HCT116 (cell line): Measurements from ENCODE around the gene EPHA1. TPM values are rescaled to one million over a fixed set of nuclear protein-coding genes. Genes with fewer than 3 reads are reported as not detected.

Source experiments
- ATAC-seq: fragments of 200-7000 bp; cut with Tn5 transposase; 2 replicates; pipeline ENCODE4 v1.9.1; 2020; ENCODE audit warnings: mild to moderate bottlenecking, moderate library complexity
- BruUV-seq: library from RNA; stranded (reverse); fragments of 400-500 nt; replicated peaks from 2 replicates; lab custom pipeline; 2021; lab: Mats Ljungman, UMichigan
- CTCF ChIA-PET: fragments of 300-600 bp; sonication (Branson Sonifier 250); formaldehyde crosslinking; loops from one replicate; lab custom pipeline; 2021; ENCODE audit warnings: antibody characterized with exemption; lab: Charles Lee
- POLR2A ChIA-PET: fragments of 300-600, 350-600 bp; sonication (Branson Sonifier 250); formaldehyde crosslinking; loops from one replicate; lab custom pipeline; 2021; ENCODE audit warnings: antibody characterized with exemption; lab: Charles Lee
- RAD21 ChIA-PET, 2 experiments: fragments of 300-600 bp; sonication (Branson Sonifier 250); formaldehyde crosslinking; loops; one replicate each; lab custom pipeline; 2023; ENCODE audit warnings: low total read pairs in 2 of 2; ENCODE audit not compliant: uncharacterized antibody in 2 of 2, unreplicated experiment in 2 of 2, low non-redundant PET in 1 of 2; lab: Charles Lee
- DNase-seq: peaks from one replicate; pipeline ENCODE4 v3.0.0-alpha.2; 2010; ENCODE audit warnings: low read depth, low spot score
- H2AFZ ChIP-seq: fragments of 200-600 bp; shearing (Covaris generic), sonication (generic); 2 replicates; pipeline ENCODE4 v1.6.1; 2017; ENCODE audit warnings: low read depth, mixed run types, mixed read lengths, antibody characterized with exemption, low read length; ENCODE audit not compliant: poor library complexity, severe bottlenecking
- H3K27ac ChIP-seq: 2 replicates; pipeline ENCODE4 v1.5.1; 2012; ENCODE audit warnings: low read depth, low read length
- H3K27me3 ChIP-seq: fragments of 200-600 bp; sonication (generic); 2 replicates; pipeline ENCODE4 v1.6.1; 2016; ENCODE audit warnings: mixed run types, low read length, mixed read lengths; ENCODE audit not compliant: insufficient read depth
- H3K36me3 ChIP-seq, 2 experiments: fragments of 200-500 bp in 1 of 2; fragments of 200-600 bp in 1 of 2; sonication (Bioruptor generic) in 1 of 2; sonication (generic) in 1 of 2; 2 replicates each; pipeline versions ENCODE4 v1.5.1 to v1.6.1; 2014 to 2016; ENCODE audit warnings: low read length in 2 of 2, inconsistent platforms in 1 of 2, mixed read lengths in 1 of 2, mixed run types in 1 of 2; ENCODE audit not compliant: insufficient read depth in 2 of 2, control insufficient read depth in 1 of 2
- H3K4me1 ChIP-seq, 2 experiments: fragments of 200-600 bp in 1 of 2; sonication (generic) in 1 of 2; 2 replicates each; pipeline versions ENCODE4 v1.5.1 to v1.6.1; 2012 to 2017; ENCODE audit warnings: low read length in 2 of 2, inconsistent platforms in 1 of 2, mild to moderate bottlenecking in 1 of 2, mixed read lengths in 1 of 2, mixed run types in 1 of 2, moderate library complexity in 1 of 2; ENCODE audit not compliant: insufficient read depth in 2 of 2, control insufficient read depth in 1 of 2
- H3K4me2 ChIP-seq: fragments of 200-600 bp; sonication (generic); 2 replicates; pipeline ENCODE4 v1.6.1; 2017; ENCODE audit warnings: mixed run types, low read length, mixed read lengths
- H3K4me3 ChIP-seq, 2 experiments: fragments of 200-600 bp in 1 of 2; sonication (generic) in 1 of 2; replicated peaks in 1 of 2; 2 replicates each; pipeline ENCODE4 v1.5.1; 2011 to 2016; ENCODE audit warnings: low read length in 2 of 2, control low read depth in 1 of 2, low read depth in 1 of 2, mild to moderate bottlenecking in 1 of 2, mixed read lengths in 1 of 2, mixed run types in 1 of 2
- H3K79me2 ChIP-seq: fragments of 200-600 bp; sonication (generic); 2 replicates; pipeline ENCODE4 v1.6.1; 2017; ENCODE audit warnings: mild to moderate bottlenecking, mixed run types, low read length, moderate library complexity, mixed read lengths; ENCODE audit not compliant: insufficient read depth
- H3K9ac ChIP-seq: fragments of 200-600 bp; sonication (generic); 2 replicates; pipeline ENCODE4 v1.6.1; 2016; ENCODE audit warnings: low read length, mixed read lengths
- H3K9me2 ChIP-seq: fragments of 200-600 bp; sonication (generic), shearing (Covaris generic); 2 replicates; pipeline ENCODE4 v1.6.1; 2017; ENCODE audit warnings: mixed run types, mild to moderate bottlenecking, moderate library complexity; ENCODE audit not compliant: insufficient read depth
- H3K9me3 ChIP-seq, 2 experiments: fragments of 200-500 bp in 1 of 2; fragments of 200-600 bp in 1 of 2; sonication (Bioruptor generic) in 1 of 2; sonication (generic) in 1 of 2; 2 replicates each; pipeline ENCODE4 v1.6.1; 2014 to 2017; ENCODE audit warnings: low read length in 2 of 2, mixed read lengths in 2 of 2, inconsistent platforms in 1 of 2, low read depth in 1 of 2, mild to moderate bottlenecking in 1 of 2, mixed run types in 1 of 2, moderate library complexity in 1 of 2; ENCODE audit not compliant: control insufficient read depth in 1 of 2, insufficient read depth in 1 of 2
- H4K20me1 ChIP-seq: fragments of 200-600 bp; sonication (generic), shearing (Covaris generic); 2 replicates; pipeline ENCODE4 v1.6.1; 2017; ENCODE audit warnings: mixed run types, mild to moderate bottlenecking, moderate library complexity; ENCODE audit not compliant: insufficient read depth
- CBX3 ChIP-seq: IDR thresholded peaks from 2 replicates; pipeline ENCODE4 v1.6.1; 2012; ENCODE audit warnings: low read depth
- EZH2phosphoT487 ChIP-seq: fragments of 200-600 bp; IDR thresholded peaks from 2 replicates; pipeline ENCODE4 v1.6.1; 2018; ENCODE audit warnings: antibody characterized with exemption, borderline replicate concordance
- JUND ChIP-seq: IDR thresholded peaks from 2 replicates; pipeline ENCODE4 v1.6.1; 2012
- POLR2A ChIP-seq: IDR thresholded peaks from 2 replicates; pipeline ENCODE4 v1.7.0; 2011; ENCODE audit warnings: borderline replicate concordance; ENCODE audit not compliant: insufficient read depth, insufficient read length; ENCODE audit errors: extremely low read depth
- SIN3A ChIP-seq: IDR thresholded peaks from 2 replicates; pipeline ENCODE4 v1.6.1; 2012; ENCODE audit warnings: low read depth
- SP1 ChIP-seq: IDR thresholded peaks from 2 replicates; pipeline ENCODE4 v1.6.1; 2012; ENCODE audit warnings: low read depth
- SRF ChIP-seq: IDR thresholded peaks from 2 replicates; pipeline ENCODE4 v1.6.1; 2012; ENCODE audit warnings: low read depth
- TCF7L2 ChIP-seq: IDR thresholded peaks from 2 replicates; pipeline ENCODE4 v1.7.0; 2011; ENCODE audit warnings: borderline replicate concordance, inconsistent platforms; ENCODE audit not compliant: insufficient read depth, insufficient read length; ENCODE audit errors: extremely low read depth
- YY1 ChIP-seq: IDR thresholded peaks from 2 replicates; pipeline ENCODE4 v1.6.1; 2011; ENCODE audit warnings: low read length, low read depth, moderate library complexity, mild to moderate bottlenecking; ENCODE audit not compliant: insufficient replicate concordance; ENCODE audit errors: extremely low read depth
- ZFX ChIP-seq: fragments of 450-650 bp; IDR thresholded peaks from 2 replicates; pipeline ENCODE4 v1.6.1; 2017
- ZNF274 ChIP-seq: fragments of 200-500 bp; sonication (Bioruptor generic); IDR thresholded peaks from 2 replicates; pipeline ENCODE4 v1.6.1; 2014; ENCODE audit warnings: mild to moderate bottlenecking, low read depth, low read length, inconsistent platforms
- intact Hi-C: fragments of 100-400 bp; cut with micrococcal nuclease; formaldehyde crosslinking; loops from 2 replicates; pipeline ENCODE4 v1.10.0; 2022
- total RNA-seq: library from RNA; stranded (reverse); gene quantifications from one replicate; pipeline ENCODE4 v1.2.1, GENCODE V29; 2021; ENCODE audit not compliant: unreplicated experiment
- TF ChIP-seq, protein P1 (sequence below): IDR thresholded peaks from 2 replicates; pipeline ENCODE4 v1.6.1; 2012; ENCODE audit warnings: low read depth
- TF ChIP-seq, protein P2 (sequence below), 3 experiments: fragments of 200-600 bp in 1 of 3; sonication (generic) in 1 of 3; IDR thresholded peaks in 2 of 3; conservative IDR thresholded peaks in 1 of 3; 2 replicates each; pipeline ENCODE4 v1.5.1; 2012 to 2017; ENCODE audit warnings: low read depth in 2 of 3, low read length in 2 of 3, antibody characterized with exemption in 1 of 3, borderline replicate concordance in 1 of 3, control low read depth in 1 of 3, mild to moderate bottlenecking in 1 of 3, mixed read lengths in 1 of 3, mixed run types in 1 of 3, moderate library complexity in 1 of 3; ENCODE audit not compliant: insufficient read depth in 1 of 3
- TF ChIP-seq, protein P3 (sequence below): IDR thresholded peaks from 2 replicates; pipeline ENCODE4 v1.6.1; 2012

Gene EPHA1
- total RNA-seq, 1 experiment from 2014 or later: 29.9 TPM

DNA sequence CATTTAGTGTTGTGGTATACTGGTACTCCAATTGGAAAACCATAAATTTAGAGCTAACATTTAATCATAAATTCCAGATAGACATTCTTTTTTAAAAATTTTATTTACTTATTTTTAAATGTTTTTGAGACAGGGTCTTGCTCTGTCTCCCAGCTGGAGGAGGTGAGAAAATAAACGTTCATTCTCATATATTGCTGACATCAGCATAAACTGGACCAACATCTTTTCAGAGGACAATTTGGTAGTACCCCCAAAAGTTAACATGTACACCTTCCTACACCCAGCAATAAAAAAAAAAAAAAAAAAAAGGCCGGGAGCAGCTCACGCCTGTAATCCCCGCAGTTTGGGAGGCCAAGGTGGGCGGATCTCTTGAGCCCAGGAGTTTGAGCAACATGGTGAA, 39.8 kb upstream of the EPHA1 start (continued):
- TF ChIP-seq, protein P1, sequence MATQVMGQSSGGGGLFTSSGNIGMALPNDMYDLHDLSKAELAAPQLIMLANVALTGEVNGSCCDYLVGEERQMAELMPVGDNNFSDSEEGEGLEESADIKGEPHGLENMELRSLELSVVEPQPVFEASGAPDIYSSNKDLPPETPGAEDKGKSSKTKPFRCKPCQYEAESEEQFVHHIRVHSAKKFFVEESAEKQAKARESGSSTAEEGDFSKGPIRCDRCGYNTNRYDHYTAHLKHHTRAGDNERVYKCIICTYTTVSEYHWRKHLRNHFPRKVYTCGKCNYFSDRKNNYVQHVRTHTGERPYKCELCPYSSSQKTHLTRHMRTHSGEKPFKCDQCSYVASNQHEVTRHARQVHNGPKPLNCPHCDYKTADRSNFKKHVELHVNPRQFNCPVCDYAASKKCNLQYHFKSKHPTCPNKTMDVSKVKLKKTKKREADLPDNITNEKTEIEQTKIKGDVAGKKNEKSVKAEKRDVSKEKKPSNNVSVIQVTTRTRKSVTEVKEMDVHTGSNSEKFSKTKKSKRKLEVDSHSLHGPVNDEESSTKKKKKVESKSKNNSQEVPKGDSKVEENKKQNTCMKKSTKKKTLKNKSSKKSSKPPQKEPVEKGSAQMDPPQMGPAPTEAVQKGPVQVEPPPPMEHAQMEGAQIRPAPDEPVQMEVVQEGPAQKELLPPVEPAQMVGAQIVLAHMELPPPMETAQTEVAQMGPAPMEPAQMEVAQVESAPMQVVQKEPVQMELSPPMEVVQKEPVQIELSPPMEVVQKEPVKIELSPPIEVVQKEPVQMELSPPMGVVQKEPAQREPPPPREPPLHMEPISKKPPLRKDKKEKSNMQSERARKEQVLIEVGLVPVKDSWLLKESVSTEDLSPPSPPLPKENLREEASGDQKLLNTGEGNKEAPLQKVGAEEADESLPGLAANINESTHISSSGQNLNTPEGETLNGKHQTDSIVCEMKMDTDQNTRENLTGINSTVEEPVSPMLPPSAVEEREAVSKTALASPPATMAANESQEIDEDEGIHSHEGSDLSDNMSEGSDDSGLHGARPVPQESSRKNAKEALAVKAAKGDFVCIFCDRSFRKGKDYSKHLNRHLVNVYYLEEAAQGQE: no peak
- TF ChIP-seq, protein P2, sequence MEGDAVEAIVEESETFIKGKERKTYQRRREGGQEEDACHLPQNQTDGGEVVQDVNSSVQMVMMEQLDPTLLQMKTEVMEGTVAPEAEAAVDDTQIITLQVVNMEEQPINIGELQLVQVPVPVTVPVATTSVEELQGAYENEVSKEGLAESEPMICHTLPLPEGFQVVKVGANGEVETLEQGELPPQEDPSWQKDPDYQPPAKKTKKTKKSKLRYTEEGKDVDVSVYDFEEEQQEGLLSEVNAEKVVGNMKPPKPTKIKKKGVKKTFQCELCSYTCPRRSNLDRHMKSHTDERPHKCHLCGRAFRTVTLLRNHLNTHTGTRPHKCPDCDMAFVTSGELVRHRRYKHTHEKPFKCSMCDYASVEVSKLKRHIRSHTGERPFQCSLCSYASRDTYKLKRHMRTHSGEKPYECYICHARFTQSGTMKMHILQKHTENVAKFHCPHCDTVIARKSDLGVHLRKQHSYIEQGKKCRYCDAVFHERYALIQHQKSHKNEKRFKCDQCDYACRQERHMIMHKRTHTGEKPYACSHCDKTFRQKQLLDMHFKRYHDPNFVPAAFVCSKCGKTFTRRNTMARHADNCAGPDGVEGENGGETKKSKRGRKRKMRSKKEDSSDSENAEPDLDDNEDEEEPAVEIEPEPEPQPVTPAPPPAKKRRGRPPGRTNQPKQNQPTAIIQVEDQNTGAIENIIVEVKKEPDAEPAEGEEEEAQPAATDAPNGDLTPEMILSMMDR (IDR thresholded peaks at IDR 0.05 in 2 of 3, conservative IDR thresholded peaks at IDR 0.05 in 1 of 3; ENCODE audit: borderline replicate concordance in 1 of 3, insufficient read depth in 1 of 3, low read depth in 2 of 3, low read length in 2 of 3): no peak
- no peak for TF ChIP-seq SP1
- TF ChIP-seq TCF7L2: no peak
- no peak for TF ChIP-seq CBX3
- no peak for TF ChIP-seq SIN3A
- no peak for TF ChIP-seq JUND
- TF ChIP-seq, protein P3, sequence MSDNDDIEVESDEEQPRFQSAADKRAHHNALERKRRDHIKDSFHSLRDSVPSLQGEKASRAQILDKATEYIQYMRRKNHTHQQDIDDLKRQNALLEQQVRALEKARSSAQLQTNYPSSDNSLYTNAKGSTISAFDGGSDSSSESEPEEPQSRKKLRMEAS: no peak

DNA sequence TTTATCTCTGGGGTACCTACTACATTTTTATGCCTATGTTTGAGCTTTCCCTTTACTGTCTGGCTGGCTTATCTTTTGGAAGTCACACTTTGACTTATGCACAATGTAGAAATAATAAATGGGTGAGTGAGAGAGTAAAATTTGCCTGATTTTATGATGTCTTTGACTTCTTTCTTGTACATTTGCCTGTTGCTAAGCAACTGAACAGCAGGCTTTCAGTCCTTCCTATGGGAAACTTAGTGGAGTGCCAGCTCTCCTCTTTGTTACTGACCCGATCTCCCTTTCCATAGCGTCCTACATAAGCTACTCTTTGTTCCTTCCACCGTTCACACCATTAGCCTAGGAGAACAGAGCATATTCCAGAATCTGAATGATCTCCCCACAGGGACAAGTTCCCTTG, 38.8 kb upstream of the EPHA1 start:
- DNase-seq (no peak), ATAC-seq (no peak)
- Histone ChIP-seq H3K79me2 (no peaks in the 10 kb centered on the region), H3K4me2 (no peak overlapping the region), H3K27ac (no peak overlapping the region), H3K27me3 (no peaks in the 10 kb centered on the region), H2AFZ (no peak overlapping the region), H3K9ac (no peak overlapping the region), H3K9me3 (no peaks in the 10 kb centered on the region), H4K20me1 (no peaks in the 10 kb centered on the region), H3K9me2 (no peaks in the 10 kb centered on the region), H3K4me1 (no peaks in the 10 kb centered on the region), H3K36me3 (no peaks in the 10 kb centered on the region), H3K4me3 (no peak overlapping the region)
- ChIA-PET CTCF (no interaction called here), RAD21 (no interaction called here), POLR2A (no interaction called here)
- intact Hi-C loops: no loop called here
- BruUV-seq: no TSS peak
- TF ChIP-seq TCF7L2: no peak
- no peak for TF ChIP-seq ZFX
- TF ChIP-seq EZH2phosphoT487: no peak
- TF ChIP-seq, protein P2 (IDR thresholded peaks at IDR 0.05 in 2 of 3, conservative IDR thresholded peaks at IDR 0.05 in 1 of 3; ENCODE audit: borderline replicate concordance in 1 of 3, insufficient read depth in 1 of 3, low read depth in 2 of 3, low read length in 2 of 3): no peak
- TF ChIP-seq POLR2A: no peak
- TF ChIP-seq SRF: no peak
- TF ChIP-seq YY1: no peak
- TF ChIP-seq SIN3A: no peak
- no peak for TF ChIP-seq JUND
- no peak for TF ChIP-seq CBX3
- no peak for TF ChIP-seq ZNF274
